MM.1S (cell line): ENCODE data around the gene CDRT4.

Experiments
- DNase-seq: peaks from one replicate; pipeline ENCODE4 v3.0.0-alpha.2; 2015
- H2AFZ ChIP-seq: fragments of 300-600 bp; sonication (generic); 2 replicates; pipeline ENCODE4 v1.6.0; 2016; ENCODE audit warnings: antibody characterized with exemption, low read length
- H3F3A ChIP-seq: fragments of 300-600 bp; sonication (generic); 2 replicates; pipeline ENCODE4 v1.6.1; 2016; ENCODE audit warnings: mild to moderate bottlenecking, antibody characterized with exemption, low read length, moderate library complexity, mixed read lengths; ENCODE audit not compliant: insufficient read depth
- H3K27ac ChIP-seq: fragments of 300-600 bp; sonication (generic); 2 replicates; pipeline ENCODE4 v1.5.1; 2016; ENCODE audit warnings: mild to moderate bottlenecking, low read length
- H3K27me3 ChIP-seq: fragments of 300-600 bp; sonication (generic); replicated peaks from 2 replicates; pipeline ENCODE4 v1.6.0; 2016; ENCODE audit warnings: low read length; ENCODE audit not compliant: insufficient read depth
- H3K36me3 ChIP-seq: fragments of 300-600 bp; sonication (generic); replicated peaks from 2 replicates; pipeline ENCODE4 v1.6.1; 2016; ENCODE audit warnings: mild to moderate bottlenecking, low read length, mixed read lengths; ENCODE audit not compliant: insufficient read depth
- H3K4me1 ChIP-seq: fragments of 300-600 bp; sonication (generic); 2 replicates; pipeline ENCODE4 v1.6.1; 2016; ENCODE audit warnings: low read length, mixed read lengths
- H3K4me2 ChIP-seq: fragments of 300-600 bp; sonication (generic); 2 replicates; pipeline ENCODE4 v1.6.0; 2016; ENCODE audit warnings: low read depth, low read length
- H3K4me3 ChIP-seq: fragments of 300-600 bp; sonication (generic); 2 replicates; pipeline ENCODE4 v1.5.1; 2016; ENCODE audit warnings: low read length, mixed read lengths
- H3K79me2 ChIP-seq: fragments of 300-600 bp; sonication (generic); 2 replicates; pipeline ENCODE4 v1.6.1; 2016; ENCODE audit warnings: mixed run types, low read length, mixed read lengths
- H3K9ac ChIP-seq: fragments of 300-600 bp; sonication (generic); 2 replicates; pipeline ENCODE4 v1.6.1; 2016; ENCODE audit warnings: low read length, mixed read lengths
- H3K9me2 ChIP-seq: fragments of 300-600 bp; sonication (generic); replicated peaks from 2 replicates; pipeline ENCODE4 v1.6.1; 2016; ENCODE audit warnings: mild to moderate bottlenecking, low read length, mixed read lengths; ENCODE audit not compliant: insufficient read depth
- H3K9me3 ChIP-seq: fragments of 300-600 bp; sonication (generic); replicated peaks from 2 replicates; pipeline ENCODE4 v1.6.1; 2016; ENCODE audit warnings: mild to moderate bottlenecking, low read length, mixed read lengths; ENCODE audit not compliant: insufficient read depth
- H4K20me1 ChIP-seq: fragments of 300-600 bp; sonication (generic); 2 replicates; pipeline ENCODE4 v1.6.1; 2016; ENCODE audit warnings: mild to moderate bottlenecking, low read length, moderate library complexity, mixed read lengths; ENCODE audit not compliant: insufficient read depth
- CTCF ChIP-seq: fragments of 300-600 bp; sonication (generic); IDR thresholded peaks from 2 replicates; pipeline ENCODE4 v1.5.1; 2016; ENCODE audit warnings: antibody characterized with exemption, low read length, mixed read lengths
- EZH2 ChIP-seq: fragments of 300-600 bp; sonication (generic); optimal IDR thresholded peaks from 2 replicates; pipeline ENCODE3; 2017; ENCODE audit warnings: low read depth, mild to moderate bottlenecking, antibody characterized with exemption, low read length, mixed read lengths
- EZH2phosphoT487 ChIP-seq: fragments of 300-600 bp; sonication (generic); IDR thresholded peaks from 2 replicates; pipeline ENCODE4 v1.6.1; 2018; ENCODE audit warnings: antibody characterized with exemption, low read length

Gene CDRT4

GRCh38 chr17:15479703-15480102 is 12.3 kb upstream of the CDRT4 start:
- no peak overlapping the region for H3K4me2 ChIP-seq

GRCh38 chr17:15478845-15479244 is 11.4 kb upstream of the CDRT4 start:
- no peaks in the 10 kb centered on the region for H3K36me3 ChIP-seq
- H3K9me2 ChIP-seq, result no peaks in the 10 kb centered on the region
- H3K4me1 ChIP-seq, result no peaks in the 10 kb centered on the region
- H3K4me3 ChIP-seq, result no peak overlapping the region
- H3K9ac ChIP-seq, result no peak overlapping the region
- no peak overlapping the region for H2AFZ ChIP-seq
- no peak for TF ChIP-seq CTCF
- no peak for TF ChIP-seq EZH2
- no peak for TF ChIP-seq EZH2phosphoT487
- H3K79me2 ChIP-seq, result no peaks in the 10 kb centered on the region
- no peaks in the 10 kb centered on the region for H3K9me3 ChIP-seq
- no peak overlapping the region for H3K4me2 ChIP-seq
- no peak for DNase-seq
- H3F3A ChIP-seq, result no peaks in the 10 kb centered on the region
- H3K27ac ChIP-seq, result no peak overlapping the region
- H3K27me3 ChIP-seq, result no peaks in the 10 kb centered on the region
- no peaks in the 10 kb centered on the region for H4K20me1 ChIP-seq

More at GRCh38 chr17:15479703-15480102, 12.3 kb upstream of the CDRT4 start:
- no peak overlapping the region for H2AFZ ChIP-seq
- no peak for TF ChIP-seq EZH2
- no peak for TF ChIP-seq CTCF
- no peak for TF ChIP-seq EZH2phosphoT487
- no peaks in the 10 kb centered on the region for H3K36me3 ChIP-seq
- no peaks in the 10 kb centered on the region for H3K9me3 ChIP-seq
- H3K9ac ChIP-seq, result no peak overlapping the region
- H3K4me1 ChIP-seq, result no peaks in the 10 kb centered on the region
- H3K9me2 ChIP-seq, result no peaks in the 10 kb centered on the region
- H4K20me1 ChIP-seq, result no peaks in the 10 kb centered on the region
- H3K27me3 ChIP-seq, result no peaks in the 10 kb centered on the region
- no peak for DNase-seq
- no peaks in the 10 kb centered on the region for H3F3A ChIP-seq
- no peak overlapping the region for H3K27ac ChIP-seq
- H3K4me3 ChIP-seq, result no peak overlapping the region
- H3K79me2 ChIP-seq, result no peaks in the 10 kb centered on the region

GRCh38 chr17:15475631-15476354 is 8.4 kb upstream of the CDRT4 start:
- Histone ChIP-seq H3K4me2 (no peak overlapping the region), H3K36me3 (no peaks in the 10 kb centered on the region)
- no peak for DNase-seq

More at GRCh38 chr17:15475631-15476354, 8.4 kb upstream of the CDRT4 start:
- H3K4me1 ChIP-seq, result no peaks in the 10 kb centered on the region
- H3K4me3 ChIP-seq, result no peak overlapping the region
- no peaks in the 10 kb centered on the region for H3K9me2 ChIP-seq
- H3K27me3 ChIP-seq, result no peaks in the 10 kb centered on the region
- H2AFZ ChIP-seq, result no peak overlapping the region
- no peaks in the 10 kb centered on the region for H4K20me1 ChIP-seq
- H3K27ac ChIP-seq, result no peak overlapping the region
- TF ChIP-seq EZH2phosphoT487 (no peak), EZH2 (no peak), CTCF (no peak)
- no peaks in the 10 kb centered on the region for H3K9me3 ChIP-seq
- H3K9ac ChIP-seq, result no peak overlapping the region
- no peaks in the 10 kb centered on the region for H3F3A ChIP-seq
- H3K79me2 ChIP-seq, result no peaks in the 10 kb centered on the region
